Activated CD4-positive, alpha-beta memory T cell treated with anti-CD3 and anti-CD28 coated beads for 36 hours (primary cell): Measurements from ENCODE around the gene RYR2. TPM values are rescaled to one million over a fixed set of nuclear protein-coding genes. Genes with fewer than 3 reads are reported as not detected.

Experiments
- CTCF ChIA-PET: fragments of 350-600 bp; sonication (Branson Sonifier 250); formaldehyde crosslinking; loops from one replicate; lab custom pipeline; 2021; ENCODE audit warnings: antibody characterized with exemption, inconsistent platforms; lab: Charles Lee
- POLR2A ChIA-PET: fragments of 350-600 bp; sonication (Branson Sonifier 250); formaldehyde crosslinking; loops from one replicate; lab custom pipeline; 2021; ENCODE audit warnings: antibody characterized with exemption; lab: Charles Lee
- DNase-seq: peaks from one replicate; pipeline ENCODE4 v3.0.0-alpha.2; 2020
- H3K27ac Mint-ChIP-seq: one replicate; pipeline ENCODE4 v1.8.0; 2021; ENCODE audit warnings: mixed read lengths
- H3K27me3 Mint-ChIP-seq: one replicate; pipeline ENCODE4 v1.8.0; 2021; ENCODE audit warnings: mixed read lengths
- H3K36me3 Mint-ChIP-seq: one replicate; pipeline ENCODE4 v1.8.0; 2021; ENCODE audit warnings: mixed read lengths
- H3K4me1 Mint-ChIP-seq: one replicate; pipeline ENCODE4 v1.8.0; 2021; ENCODE audit warnings: low read depth, mixed read lengths
- H3K4me3 Mint-ChIP-seq: one replicate; pipeline ENCODE4 v1.8.0; 2021; ENCODE audit warnings: mild to moderate bottlenecking, mixed read lengths
- H3K9me3 Mint-ChIP-seq: one replicate; pipeline ENCODE4 v1.8.0; 2021; ENCODE audit warnings: mixed read lengths
- intact Hi-C: fragments of 100-400 bp; cut with micrococcal nuclease; formaldehyde crosslinking; loops from one replicate; pipeline ENCODE4 v1.15.1; 2023
- total RNA-seq, 2 experiments: library from RNA; stranded (reverse); gene quantifications; one replicate each; pipeline ENCODE4 v1.2.3, GENCODE V29; 2021

RYR2 gene
- total RNA-seq, result under 1 TPM; 0.02 TPM

DNA sequence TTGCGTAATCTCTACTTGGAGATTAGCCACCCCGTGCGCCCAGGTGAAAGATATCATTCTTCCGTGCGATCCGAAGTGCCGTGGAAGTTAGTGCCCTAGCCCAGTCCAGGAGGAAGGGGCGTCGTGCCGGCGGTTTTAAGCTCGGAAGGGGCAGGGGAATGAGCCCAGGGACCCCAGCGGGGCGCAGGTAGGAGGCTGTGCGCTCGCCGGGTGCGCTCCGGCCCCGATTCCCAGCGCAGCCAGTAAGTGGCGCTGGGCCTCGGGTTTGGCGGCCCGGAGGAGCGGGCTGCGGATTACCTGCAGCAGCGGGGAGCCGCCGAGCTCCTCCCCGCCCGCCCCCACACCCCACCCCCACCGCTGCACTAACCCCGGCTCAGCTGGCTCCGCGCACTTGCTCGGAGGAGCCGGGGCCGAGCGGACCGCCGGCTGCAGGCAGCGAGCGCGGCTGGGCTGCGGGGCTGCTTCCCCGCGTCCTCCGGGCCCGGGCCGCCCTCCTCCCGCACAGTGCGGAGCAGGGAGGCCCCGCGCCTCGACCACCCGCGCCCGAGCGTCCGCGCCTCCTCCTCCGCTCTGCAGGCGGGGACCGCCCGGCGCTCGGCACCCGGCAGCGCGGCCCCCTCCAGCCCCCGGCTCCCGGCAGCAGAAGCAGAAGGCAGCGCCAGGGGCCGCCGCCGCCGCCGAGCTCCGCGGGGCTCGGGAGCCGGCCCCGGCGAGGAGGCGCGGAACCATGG, at the start of gene RYR2:
Gene RYR2 (plus strand): TSS at position 390 of the 731 bp plus-strand sequence. CDS start 338 bp downstream, at position 728.
- H3K4me3 Mint-ChIP-seq, result peak within 1 kb of the TSS; percentile 40
- ChIA-PET CTCF (no interaction called here), POLR2A (no interaction called here)
- H3K4me1 Mint-ChIP-seq, result peaks cover 21% of the 10 kb centered on the region
- peaks cover 51% of the 10 kb centered on the region for H3K27me3 Mint-ChIP-seq
- intact Hi-C loops, result loop anchor here (5.0 kb wide), 1 partner anchor 345 kb away; no protein-coding TSS in a partner anchor
- no peak within 1 kb of the TSS for H3K27ac Mint-ChIP-seq
- H3K9me3 Mint-ChIP-seq, result no peaks in the 10 kb centered on the region
- no peaks in the 10 kb centered on the region for H3K36me3 Mint-ChIP-seq
- DNase-seq, result peak; percentile 16

DNA sequence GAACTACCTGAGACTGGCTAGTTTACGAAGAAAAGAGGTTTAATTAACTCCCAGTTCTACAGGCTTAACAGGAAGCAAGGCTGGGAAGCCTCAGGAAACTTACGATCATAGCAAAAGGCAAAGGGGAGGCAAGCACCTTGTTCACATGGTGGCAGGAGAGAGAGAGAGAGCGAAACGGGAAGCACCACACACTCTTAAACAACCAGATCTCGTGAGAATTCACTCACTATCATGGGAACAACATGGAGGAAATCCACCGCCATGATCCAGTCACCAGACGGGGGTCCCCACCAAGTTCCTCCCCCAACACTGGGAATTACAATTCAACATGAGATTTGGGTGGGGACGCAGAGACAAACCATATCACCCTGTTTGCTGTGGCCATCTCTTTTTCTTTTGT, 49.5 kb upstream of the RYR2 start:
- no peak for DNase-seq
- H3K9me3 Mint-ChIP-seq, result peaks cover 16% of the 10 kb centered on the region
- ChIA-PET POLR2A (no interaction called here), CTCF (no interaction called here)
- H3K4me1 Mint-ChIP-seq, result no peaks in the 10 kb centered on the region
- H3K27me3 Mint-ChIP-seq, result peaks cover 5% of the 10 kb centered on the region
- intact Hi-C loops, result no loop called here
- no peak overlapping the region for H3K27ac Mint-ChIP-seq
- H3K36me3 Mint-ChIP-seq, result no peaks in the 10 kb centered on the region
- H3K4me3 Mint-ChIP-seq, result no peak overlapping the region

- intact Hi-C loops, result no loop called here
- Mint-ChIP-seq H3K36me3 (no peaks in the 10 kb centered on the region), H3K27me3 (peaks cover 3% of the 10 kb centered on the region), H3K27ac (no peak overlapping the region), H3K4me3 (no peak overlapping the region), H3K9me3 (peaks cover 9% of the 10 kb centered on the region), H3K4me1 (no peaks in the 10 kb centered on the region)
- DNase-seq, result no peak
- ChIA-PET POLR2A (no interaction called here), CTCF (no interaction called here)
These were observed 47.5 kb upstream of the RYR2 start for GRCh38 chr1:236994450-236994849.

DNA sequence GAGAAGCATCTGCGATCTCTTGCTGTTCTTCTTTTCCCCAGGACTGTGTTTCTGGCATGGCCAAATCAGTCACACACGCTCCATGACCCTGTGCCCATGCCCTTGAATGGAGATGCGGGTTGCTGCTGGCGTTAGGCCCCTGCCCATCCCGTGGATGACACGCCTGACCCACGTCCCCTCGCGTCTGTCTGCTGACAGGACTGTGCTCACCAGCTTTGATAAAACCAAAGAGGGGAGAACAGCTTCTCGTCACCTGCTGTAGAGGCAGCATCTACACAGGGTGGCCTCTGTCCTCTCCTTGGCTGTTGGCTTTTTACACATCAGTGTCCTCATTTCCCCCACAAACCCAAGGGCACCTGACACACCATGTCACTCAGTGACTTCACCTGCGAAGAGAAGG, 44.6 kb upstream of the RYR2 start:
- no peak for DNase-seq
- Mint-ChIP-seq H3K4me3 (no peak overlapping the region), H3K27ac (no peak overlapping the region), H3K36me3 (no peaks in the 10 kb centered on the region), H3K4me1 (no peaks in the 10 kb centered on the region), H3K9me3 (no peaks in the 10 kb centered on the region), H3K27me3 (peaks cover 3% of the 10 kb centered on the region)
- POLR2A ChIA-PET, result no interaction called here
- CTCF ChIA-PET, result no interaction called here
- intact Hi-C loops, result no loop called here

DNA sequence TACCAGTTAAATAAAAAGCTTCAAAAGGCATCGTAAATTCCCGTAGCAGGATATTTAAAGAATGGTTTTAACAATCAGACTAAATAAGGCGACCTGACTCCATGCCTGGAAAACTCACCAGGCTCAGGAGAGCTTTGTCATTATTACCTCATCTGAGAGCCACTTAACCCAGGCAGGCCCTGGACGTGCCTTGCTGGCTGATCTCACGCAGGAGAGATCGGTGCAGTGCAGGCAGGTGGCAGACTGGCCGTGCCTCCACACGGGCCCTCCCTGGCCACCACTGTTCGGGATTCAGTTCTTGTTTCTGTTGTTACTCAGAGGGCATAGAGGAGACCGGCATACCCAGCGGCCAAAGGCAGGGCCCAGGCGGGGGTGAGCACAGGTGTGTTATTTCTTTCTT, 44.1 kb upstream of the RYR2 start:
- intact Hi-C loops, result no loop called here
- no peak for DNase-seq
- no peaks in the 10 kb centered on the region for H3K9me3 Mint-ChIP-seq
- H3K4me1 Mint-ChIP-seq, result no peaks in the 10 kb centered on the region
- ChIA-PET POLR2A (no interaction called here), CTCF (no interaction called here)
- H3K4me3 Mint-ChIP-seq, result no peak overlapping the region
- H3K27me3 Mint-ChIP-seq, result peaks cover 3% of the 10 kb centered on the region
- H3K36me3 Mint-ChIP-seq, result no peaks in the 10 kb centered on the region
- H3K27ac Mint-ChIP-seq, result no peak overlapping the region

GRCh38 chr1:236998546-236998945, 43.4 kb upstream of the RYR2 start:
- intact Hi-C loops, result no loop called here
- no peak overlapping the region for H3K27ac Mint-ChIP-seq
- peaks cover 3% of the 10 kb centered on the region for H3K27me3 Mint-ChIP-seq
- no peaks in the 10 kb centered on the region for H3K9me3 Mint-ChIP-seq
- H3K4me1 Mint-ChIP-seq, result no peaks in the 10 kb centered on the region
- ChIA-PET CTCF (no interaction called here), POLR2A (no interaction called here)
- no peak for DNase-seq
- H3K36me3 Mint-ChIP-seq, result no peaks in the 10 kb centered on the region
- no peak overlapping the region for H3K4me3 Mint-ChIP-seq

GRCh38 chr1:237000191-237000590, 41.8 kb upstream of the RYR2 start:
- intact Hi-C loops, result no loop called here
- H3K9me3 Mint-ChIP-seq, result no peaks in the 10 kb centered on the region
- CTCF ChIA-PET, result no interaction called here
- no peaks in the 10 kb centered on the region for H3K4me1 Mint-ChIP-seq
- no peaks in the 10 kb centered on the region for H3K27me3 Mint-ChIP-seq
- H3K36me3 Mint-ChIP-seq, result no peaks in the 10 kb centered on the region
- no peak for DNase-seq
- H3K27ac Mint-ChIP-seq, result no peak overlapping the region
- H3K4me3 Mint-ChIP-seq, result no peak overlapping the region
- POLR2A ChIA-PET, result no interaction called here

GRCh38 chr1:237003516-237003915, 38.5 kb upstream of the RYR2 start:
- Mint-ChIP-seq H3K27me3 (no peaks in the 10 kb centered on the region), H3K27ac (no peak overlapping the region), H3K36me3 (no peaks in the 10 kb centered on the region), H3K9me3 (no peaks in the 10 kb centered on the region), H3K4me3 (no peak overlapping the region), H3K4me1 (no peaks in the 10 kb centered on the region)
- ChIA-PET CTCF (no interaction called here), POLR2A (no interaction called here)
- intact Hi-C loops, result no loop called here
- DNase-seq, result no peak

GRCh38 chr1:237004116-237004515, 37.9 kb upstream of the RYR2 start, which contains the start of gene MT1HL1:
TSS of gene MT1HL1 (minus strand) at chr1:237004441. CDS start at chr1:237004372, 69 bp downstream.
- intact Hi-C loops, result no loop called here
- no peak within 1 kb of the TSS for H3K4me3 Mint-ChIP-seq
- no peak for DNase-seq
- no peaks in the 10 kb centered on the region for H3K9me3 Mint-ChIP-seq
- ChIA-PET CTCF (no interaction called here), POLR2A (no interaction called here)
- no peaks in the 10 kb centered on the region for H3K36me3 Mint-ChIP-seq
- H3K27me3 Mint-ChIP-seq, result no peaks in the 10 kb centered on the region
- no peak within 1 kb of the TSS for H3K27ac Mint-ChIP-seq
- no peaks in the 10 kb centered on the region for H3K4me1 Mint-ChIP-seq

DNA sequence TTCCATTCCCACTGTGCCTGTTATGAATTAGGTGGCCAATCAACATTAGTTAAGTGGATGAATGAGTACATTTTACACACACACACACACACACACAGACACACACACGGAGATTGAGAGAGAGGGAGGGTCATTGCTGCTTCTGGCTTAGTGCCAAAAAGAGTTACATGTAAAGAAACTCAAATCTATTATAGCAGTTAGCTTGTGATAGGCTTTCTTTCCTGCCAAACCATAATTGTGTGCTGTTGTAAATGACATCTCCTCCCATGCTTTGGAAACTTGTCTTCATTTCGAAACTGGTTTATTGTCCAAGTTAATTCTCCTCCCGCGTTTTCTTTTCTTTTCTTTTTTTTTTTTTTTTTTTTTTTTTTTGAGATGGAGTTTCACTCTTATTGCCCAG, 36.3 kb upstream of the RYR2 start:
- POLR2A ChIA-PET, result no interaction called here
- CTCF ChIA-PET, result no interaction called here
- no peaks in the 10 kb centered on the region for H3K27me3 Mint-ChIP-seq
- intact Hi-C loops, result no loop called here
- H3K4me3 Mint-ChIP-seq, result no peak overlapping the region
- H3K27ac Mint-ChIP-seq, result no peak overlapping the region
- H3K9me3 Mint-ChIP-seq, result no peaks in the 10 kb centered on the region
- no peaks in the 10 kb centered on the region for H3K36me3 Mint-ChIP-seq
- DNase-seq, result no peak
- no peaks in the 10 kb centered on the region for H3K4me1 Mint-ChIP-seq

DNA sequence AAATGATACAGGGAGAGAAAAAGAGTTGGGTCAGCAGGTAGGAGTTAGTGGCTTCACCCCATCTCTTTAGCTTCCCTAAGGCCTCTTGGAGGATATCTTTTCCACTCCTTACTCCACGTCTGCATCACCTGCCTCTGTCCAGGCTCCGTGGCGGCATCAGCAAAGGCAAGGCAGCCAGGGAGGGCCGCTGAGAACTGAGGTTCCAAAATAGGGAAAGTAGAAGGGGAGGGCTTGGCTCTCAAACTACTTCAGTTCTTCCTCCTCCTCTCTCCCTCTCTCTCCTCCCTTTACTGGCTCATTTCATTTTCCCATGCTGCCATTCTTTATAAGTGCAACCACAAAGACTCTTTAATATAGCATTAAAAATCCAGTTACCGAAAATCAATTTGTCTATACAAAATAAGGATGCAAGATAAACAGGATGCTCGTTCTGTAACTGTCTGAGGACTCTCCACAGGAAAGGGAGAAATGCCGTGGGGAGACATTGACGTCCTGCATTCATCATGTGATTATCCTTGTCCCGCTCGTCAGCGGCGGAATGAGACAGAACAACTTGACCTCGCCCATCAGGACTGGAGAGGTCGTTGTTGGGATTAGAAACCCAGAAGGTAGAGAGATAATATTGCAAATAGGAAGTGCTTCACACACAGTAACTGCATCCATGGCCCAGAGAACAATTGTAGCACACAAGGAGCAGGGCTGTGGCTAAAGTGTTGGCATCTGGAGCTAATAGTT, 34.7 kb upstream of the RYR2 start:
- no peak overlapping the region for H3K27ac Mint-ChIP-seq
- peaks cover 1% of the 10 kb centered on the region for H3K27me3 Mint-ChIP-seq
- ChIA-PET POLR2A (no interaction called here), CTCF (no interaction called here)
- H3K36me3 Mint-ChIP-seq, result no peaks in the 10 kb centered on the region
- no peaks in the 10 kb centered on the region for H3K4me1 Mint-ChIP-seq
- H3K4me3 Mint-ChIP-seq, result no peak overlapping the region
- H3K9me3 Mint-ChIP-seq, result no peaks in the 10 kb centered on the region
- intact Hi-C loops, result no loop called here
- no peak for DNase-seq

- Mint-ChIP-seq H3K4me3 (no peak overlapping the region), H3K4me1 (no peaks in the 10 kb centered on the region), H3K9me3 (no peaks in the 10 kb centered on the region), H3K27me3 (peaks cover 1% of the 10 kb centered on the region), H3K27ac (no peak overlapping the region), H3K36me3 (no peaks in the 10 kb centered on the region)
- ChIA-PET POLR2A (no interaction called here), CTCF (no interaction called here)
- intact Hi-C loops, result no loop called here
- DNase-seq, result no peak
These were observed 32.4 kb upstream of the RYR2 start for GRCh38 chr1:237009611-237010010.

DNA sequence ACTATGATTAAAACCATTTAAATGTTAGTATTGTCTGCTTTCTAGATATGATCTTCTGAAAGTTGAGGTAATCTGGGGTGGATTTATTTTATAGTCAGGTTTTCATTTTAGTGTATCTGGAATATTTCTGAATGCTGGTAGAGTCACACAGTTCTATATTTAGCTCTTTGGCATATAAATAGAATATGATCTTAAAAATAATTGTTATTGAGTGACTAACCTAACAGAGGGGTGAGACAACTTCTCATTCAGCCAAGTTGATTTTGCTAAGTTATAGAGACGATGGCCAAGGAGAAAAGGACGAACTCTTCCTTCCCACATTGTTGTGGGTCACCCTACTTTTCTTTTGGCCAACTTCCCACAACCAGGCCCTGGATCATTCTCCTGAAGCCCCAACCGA, 30.6 kb upstream of the RYR2 start:
- POLR2A ChIA-PET, result no interaction called here
- H3K36me3 Mint-ChIP-seq, result no peaks in the 10 kb centered on the region

More for the DNA sequence above, 30.6 kb upstream of the RYR2 start:
- Mint-ChIP-seq H3K9me3 (no peaks in the 10 kb centered on the region), H3K27me3 (peaks cover 3% of the 10 kb centered on the region), H3K4me3 (no peak overlapping the region), H3K4me1 (no peaks in the 10 kb centered on the region), H3K27ac (no peak overlapping the region)
- DNase-seq, result no peak
- CTCF ChIA-PET, result no interaction called here
- intact Hi-C loops, result no loop called here
